ENCODE measurements around the gene CER1. TPM values are rescaled to one million over a fixed set of nuclear protein-coding genes. Genes with fewer than 3 reads are reported as not detected.

CER1 gene
- polyA plus RNA-seq, 2 donors = not detected

GRCh38 chr9:14677396-14677795 lies 45.1 kb downstream of the CER1 start:
- Histone ChIP-seq H3K27ac (ENCODE audit: low read depth in 2 of 2, low read length in 1 of 2) (no peak overlapping the region), H3K27me3 (ENCODE audit: control insufficient read depth in 1 of 2, insufficient read depth in 2 of 2, low read length in 2 of 2) (no peaks in the 10 kb centered on the region), H3K36me3 (ENCODE audit: control insufficient read depth in 2 of 2, insufficient read depth in 2 of 2, low read length in 1 of 2) (no peaks in the 10 kb centered on the region), H3K4me1 (ENCODE audit: control insufficient read depth in 2 of 2, insufficient read depth in 2 of 2, low read length in 1 of 2) (no peaks in the 10 kb centered on the region), H3K9me3 (ENCODE audit: control insufficient read depth in 2 of 2, insufficient read depth in 1 of 2, low read depth in 1 of 2, low read length in 1 of 2) (no peaks in the 10 kb centered on the region), H3K4me3 (ENCODE audit: low read depth in 1 of 2, low read length in 2 of 2) (no peak overlapping the region)
- 74 to 85% methylated on average over 2 of the region's 2 CpGs for WGBS, 2 donors

GRCh38 chr9:14674630-14675029 lies 47.9 kb downstream of the CER1 start:
- H3K27ac ChIP-seq (ENCODE audit: low read depth in 2 of 2, low read length in 1 of 2) = no peak overlapping the region
- no peak overlapping the region for H3K4me3 ChIP-seq (ENCODE audit: low read depth in 1 of 2, low read length in 2 of 2)
- WGBS, 2 donors = 54 to 72% methylated on average over 3 of the region's 3 CpGs
- no peaks in the 10 kb centered on the region for H3K4me1 ChIP-seq (ENCODE audit: control insufficient read depth in 2 of 2, insufficient read depth in 2 of 2, low read length in 1 of 2)
- H3K27me3 ChIP-seq (ENCODE audit: control insufficient read depth in 1 of 2, insufficient read depth in 2 of 2, low read length in 2 of 2) = no peaks in the 10 kb centered on the region
- H3K36me3 ChIP-seq (ENCODE audit: control insufficient read depth in 2 of 2, insufficient read depth in 2 of 2, low read length in 1 of 2) = no peaks in the 10 kb centered on the region
- no peaks in the 10 kb centered on the region for H3K9me3 ChIP-seq (ENCODE audit: control insufficient read depth in 2 of 2, insufficient read depth in 1 of 2, low read depth in 1 of 2, low read length in 1 of 2)

GRCh38 chr9:14671377-14671776 lies 51.2 kb downstream of the CER1 start:
- no peaks in the 10 kb centered on the region for H3K9me3 ChIP-seq (ENCODE audit: control insufficient read depth in 2 of 2, insufficient read depth in 1 of 2, low read depth in 1 of 2, low read length in 1 of 2)
- WGBS, 2 donors = 80 to 87% methylated on average over 3 of the region's 3 CpGs
- no peak overlapping the region for H3K27ac ChIP-seq (ENCODE audit: low read depth in 2 of 2, low read length in 1 of 2)
- H3K4me1 ChIP-seq (ENCODE audit: control insufficient read depth in 2 of 2, insufficient read depth in 2 of 2, low read length in 1 of 2) = no peaks in the 10 kb centered on the region
- H3K36me3 ChIP-seq (ENCODE audit: control insufficient read depth in 2 of 2, insufficient read depth in 2 of 2, low read length in 1 of 2) = no peaks in the 10 kb centered on the region
- no peak overlapping the region for H3K4me3 ChIP-seq (ENCODE audit: low read depth in 1 of 2, low read length in 2 of 2)
- no peaks in the 10 kb centered on the region for H3K27me3 ChIP-seq (ENCODE audit: control insufficient read depth in 1 of 2, insufficient read depth in 2 of 2, low read length in 2 of 2)

- H3K27ac ChIP-seq (ENCODE audit: low read depth in 2 of 2, low read length in 1 of 2) = no peak overlapping the region
Observed at GRCh38 chr9:14670718-14671117, 51.8 kb downstream of the CER1 start.

More at GRCh38 chr9:14670718-14671117, 51.8 kb downstream of the CER1 start:
- H3K9me3 ChIP-seq (ENCODE audit: control insufficient read depth in 2 of 2, insufficient read depth in 1 of 2, low read depth in 1 of 2, low read length in 1 of 2) = no peaks in the 10 kb centered on the region
- 38 to 61% methylated on average over 1 of the region's 1 CpG for WGBS, 2 donors
- H3K4me1 ChIP-seq (ENCODE audit: control insufficient read depth in 2 of 2, insufficient read depth in 2 of 2, low read length in 1 of 2) = no peaks in the 10 kb centered on the region
- no peak overlapping the region for H3K4me3 ChIP-seq (ENCODE audit: low read depth in 1 of 2, low read length in 2 of 2)
- H3K36me3 ChIP-seq (ENCODE audit: control insufficient read depth in 2 of 2, insufficient read depth in 2 of 2, low read length in 1 of 2) = no peaks in the 10 kb centered on the region
- H3K27me3 ChIP-seq (ENCODE audit: control insufficient read depth in 1 of 2, insufficient read depth in 2 of 2, low read length in 2 of 2) = no peaks in the 10 kb centered on the region

Other genes with a start within 250 kb of the CER1 start
- 1 to 10 TPM; 5.8 to 6.7 TPM for gene ZDHHC21, start 29.3 kb downstream of the CER1 start, polyA plus RNA-seq
- gene FREM1, start 187.7 kb upstream of the CER1 start, polyA plus RNA-seq = under 1 TPM; 0.13 to 0.18 TPM

Measured in esophagus (tissue), 2 donors.